PC-3 (cell line): Measurements from ENCODE around the gene FLAD1.

ENCODE experiments used
- EZH2 ChIP-seq: fragments of 300-600 bp; sonication (generic); IDR thresholded peaks from one replicate; pipeline ENCODE4 v1.6.1; 2017; ENCODE audit warnings: antibody characterized with exemption, mild to moderate bottlenecking, low read length; ENCODE audit not compliant: unreplicated experiment
- TF ChIP-seq, protein P1 (sequence below): fragments of 300-600 bp; sonication (generic); conservative IDR thresholded peaks from 2 replicates; pipeline ENCODE4 v1.5.1; 2017; ENCODE audit warnings: antibody characterized with exemption, low read depth, mild to moderate bottlenecking, low read length

DNA sequence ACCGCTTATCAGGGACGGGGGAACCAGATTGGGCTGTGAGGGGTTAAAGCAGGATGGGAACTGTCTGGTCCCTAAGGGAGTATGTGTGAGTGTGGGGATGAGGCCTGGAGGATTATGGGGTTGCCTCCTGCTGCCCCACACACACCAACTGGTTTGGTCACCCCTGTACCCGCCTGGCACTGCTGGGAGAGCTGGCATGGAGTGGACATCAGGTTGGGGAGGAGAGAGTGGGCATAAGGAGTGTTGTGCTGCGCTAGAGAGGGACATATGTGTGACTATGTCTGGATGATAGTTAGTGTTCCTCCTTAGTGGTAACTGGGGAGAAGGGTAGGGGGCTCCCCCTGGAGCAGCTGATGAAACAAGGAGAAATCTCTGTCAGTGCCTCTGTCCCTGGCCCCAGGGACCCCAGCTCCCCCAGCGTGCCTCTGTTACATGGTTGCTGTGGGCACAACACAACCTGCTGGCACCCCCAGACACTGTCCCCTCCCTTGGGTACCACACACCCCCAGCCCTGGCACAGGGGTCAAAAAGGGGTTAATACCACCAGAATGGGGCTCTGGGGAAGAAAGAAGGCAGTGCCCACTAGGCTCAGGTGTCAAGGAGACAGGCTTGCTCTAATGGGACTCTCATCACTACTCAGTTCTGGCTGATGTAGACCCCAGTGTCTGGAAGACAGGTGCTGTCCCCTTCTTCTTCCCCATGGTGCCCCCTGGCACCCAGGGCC is 21.4 kb downstream of the FLAD1 start:
- TF ChIP-seq, protein P1, sequence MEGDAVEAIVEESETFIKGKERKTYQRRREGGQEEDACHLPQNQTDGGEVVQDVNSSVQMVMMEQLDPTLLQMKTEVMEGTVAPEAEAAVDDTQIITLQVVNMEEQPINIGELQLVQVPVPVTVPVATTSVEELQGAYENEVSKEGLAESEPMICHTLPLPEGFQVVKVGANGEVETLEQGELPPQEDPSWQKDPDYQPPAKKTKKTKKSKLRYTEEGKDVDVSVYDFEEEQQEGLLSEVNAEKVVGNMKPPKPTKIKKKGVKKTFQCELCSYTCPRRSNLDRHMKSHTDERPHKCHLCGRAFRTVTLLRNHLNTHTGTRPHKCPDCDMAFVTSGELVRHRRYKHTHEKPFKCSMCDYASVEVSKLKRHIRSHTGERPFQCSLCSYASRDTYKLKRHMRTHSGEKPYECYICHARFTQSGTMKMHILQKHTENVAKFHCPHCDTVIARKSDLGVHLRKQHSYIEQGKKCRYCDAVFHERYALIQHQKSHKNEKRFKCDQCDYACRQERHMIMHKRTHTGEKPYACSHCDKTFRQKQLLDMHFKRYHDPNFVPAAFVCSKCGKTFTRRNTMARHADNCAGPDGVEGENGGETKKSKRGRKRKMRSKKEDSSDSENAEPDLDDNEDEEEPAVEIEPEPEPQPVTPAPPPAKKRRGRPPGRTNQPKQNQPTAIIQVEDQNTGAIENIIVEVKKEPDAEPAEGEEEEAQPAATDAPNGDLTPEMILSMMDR: no peak
- TF ChIP-seq EZH2: no peak
